ENCODE results near the gene TPCN2. TPM values are rescaled to one million over a fixed set of nuclear protein-coding genes. Genes with fewer than 3 reads are reported as not detected.

The TPCN2 gene
- total RNA-seq, 4 donors from 2014 or later: 5.6 to 54.6 (median 17.7) TPM

DNA sequence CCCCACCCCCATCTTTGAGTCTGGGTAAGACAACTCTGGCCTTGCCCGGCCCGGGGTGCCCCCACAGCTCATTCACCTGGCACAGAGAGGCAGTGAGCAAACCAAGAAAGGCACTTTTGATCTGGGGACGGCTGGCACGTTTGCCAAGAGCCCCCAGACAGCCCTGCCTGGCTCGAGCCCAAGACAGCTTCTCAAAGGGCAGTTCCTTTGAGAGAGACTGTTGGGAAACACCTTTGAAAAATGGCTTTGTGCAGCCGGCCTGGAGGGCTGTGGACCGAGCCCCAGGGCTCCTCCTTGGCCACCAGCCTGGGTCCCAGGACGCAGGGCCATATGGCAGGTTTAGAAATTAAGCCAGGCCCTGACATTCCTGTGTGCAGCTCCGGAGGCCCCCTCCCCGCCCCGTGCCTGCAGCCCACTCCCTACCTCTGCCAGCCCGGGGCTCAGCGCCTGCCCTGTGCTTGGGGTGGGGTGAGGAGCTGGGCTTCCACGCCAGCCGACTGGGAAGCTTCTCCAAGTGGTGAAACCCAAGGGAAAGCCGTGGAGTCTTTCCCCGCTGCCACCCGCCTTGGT, 56.8 kb downstream of the TPCN2 start:
- DNase-seq: no peak
- no peaks in the 10 kb centered on the region for H3K27me3 ChIP-seq
- no peaks in the 10 kb centered on the region for H3K36me3 ChIP-seq
- H3K4me1 ChIP-seq: no peaks in the 10 kb centered on the region
- H3K9me3 ChIP-seq: no peaks in the 10 kb centered on the region
- no peak overlapping the region for H3K4me3 ChIP-seq
- intact Hi-C loops (cut with DNase I; ENCODE audit: low total_unique reads): no loop called here
- H3K27ac ChIP-seq: no peak overlapping the region
- no peak for TF ChIP-seq POLR2A (IDR thresholded peaks at IDR 0.05)
- TF ChIP-seq, protein P1, sequence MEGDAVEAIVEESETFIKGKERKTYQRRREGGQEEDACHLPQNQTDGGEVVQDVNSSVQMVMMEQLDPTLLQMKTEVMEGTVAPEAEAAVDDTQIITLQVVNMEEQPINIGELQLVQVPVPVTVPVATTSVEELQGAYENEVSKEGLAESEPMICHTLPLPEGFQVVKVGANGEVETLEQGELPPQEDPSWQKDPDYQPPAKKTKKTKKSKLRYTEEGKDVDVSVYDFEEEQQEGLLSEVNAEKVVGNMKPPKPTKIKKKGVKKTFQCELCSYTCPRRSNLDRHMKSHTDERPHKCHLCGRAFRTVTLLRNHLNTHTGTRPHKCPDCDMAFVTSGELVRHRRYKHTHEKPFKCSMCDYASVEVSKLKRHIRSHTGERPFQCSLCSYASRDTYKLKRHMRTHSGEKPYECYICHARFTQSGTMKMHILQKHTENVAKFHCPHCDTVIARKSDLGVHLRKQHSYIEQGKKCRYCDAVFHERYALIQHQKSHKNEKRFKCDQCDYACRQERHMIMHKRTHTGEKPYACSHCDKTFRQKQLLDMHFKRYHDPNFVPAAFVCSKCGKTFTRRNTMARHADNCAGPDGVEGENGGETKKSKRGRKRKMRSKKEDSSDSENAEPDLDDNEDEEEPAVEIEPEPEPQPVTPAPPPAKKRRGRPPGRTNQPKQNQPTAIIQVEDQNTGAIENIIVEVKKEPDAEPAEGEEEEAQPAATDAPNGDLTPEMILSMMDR (IDR thresholded peaks at IDR 0.05): no peak

DNA sequence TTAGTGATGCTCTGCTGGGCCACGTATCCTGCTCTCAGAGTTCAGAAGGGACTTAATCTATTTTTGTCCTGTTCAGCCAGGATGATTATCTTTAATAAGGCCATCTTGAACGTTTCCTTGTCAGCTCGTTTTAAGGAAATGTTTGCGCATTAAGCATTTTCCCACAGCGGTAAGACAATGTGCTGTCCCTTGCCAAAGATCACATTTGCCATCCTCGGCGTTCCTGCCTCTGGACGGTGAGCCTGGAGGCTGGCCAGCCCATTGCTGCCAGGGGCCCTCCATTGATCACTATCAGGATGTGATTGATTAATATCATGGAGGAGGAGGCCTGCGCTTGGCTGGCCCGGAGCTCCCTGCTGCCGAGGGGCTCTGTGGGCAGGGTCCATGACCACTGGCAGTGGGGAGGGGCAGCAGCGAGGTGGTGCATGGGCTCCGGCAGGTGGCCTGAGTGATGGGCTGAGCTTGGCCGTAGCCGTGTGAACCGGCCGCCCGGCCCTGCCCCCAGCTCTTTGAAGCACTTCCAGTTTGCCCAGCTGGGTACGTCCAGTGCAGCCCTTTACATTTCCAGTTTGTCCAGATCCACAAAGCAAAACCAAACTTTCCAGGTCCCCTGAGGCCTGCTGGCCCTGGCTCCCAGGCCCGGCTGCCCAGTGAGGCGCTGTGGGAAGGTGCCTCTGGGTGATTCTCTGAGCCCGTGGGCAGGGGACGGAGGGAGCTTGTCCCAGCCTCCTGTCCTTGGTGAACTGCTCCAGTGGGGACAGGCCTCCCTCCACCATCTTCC, 57.5 kb downstream of the TPCN2 start:
- no peaks in the 10 kb centered on the region for H3K4me1 ChIP-seq
- no peak for DNase-seq
- no peaks in the 10 kb centered on the region for H3K36me3 ChIP-seq
- intact Hi-C loops (cut with DNase I; ENCODE audit: low total_unique reads): no loop called here
- no peaks in the 10 kb centered on the region for H3K9me3 ChIP-seq
- H3K4me3 ChIP-seq: no peak overlapping the region
- H3K27me3 ChIP-seq: no peaks in the 10 kb centered on the region
- H3K27ac ChIP-seq: no peak overlapping the region
- TF ChIP-seq, protein P1 (IDR thresholded peaks at IDR 0.05): no peak
- no peak for TF ChIP-seq POLR2A (IDR thresholded peaks at IDR 0.05)

DNA sequence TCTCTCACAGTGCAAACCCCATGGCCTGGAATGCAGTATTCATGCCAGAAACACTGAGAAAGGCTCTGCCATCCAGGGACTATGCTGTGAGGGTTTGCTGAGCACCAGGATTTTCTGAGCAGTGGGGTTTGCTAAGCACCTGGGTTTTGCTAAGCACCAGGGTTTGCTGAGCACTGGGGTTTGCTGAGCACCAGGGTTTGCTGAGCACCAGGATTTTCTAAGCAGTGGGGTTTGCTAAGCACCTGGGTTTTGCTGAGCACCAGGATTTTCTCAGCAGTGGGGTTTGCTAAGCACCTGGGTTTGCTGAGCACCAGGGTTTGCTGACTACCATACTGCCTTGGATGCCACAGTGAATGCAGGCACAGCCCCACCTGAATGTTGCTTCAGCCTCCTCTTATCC, 58.7 kb downstream of the TPCN2 start:
- intact Hi-C loops (cut with DNase I; ENCODE audit: low total_unique reads): no loop called here
- Histone ChIP-seq H3K4me3 (no peak overlapping the region), H3K27ac (no peak overlapping the region), H3K27me3 (no peaks in the 10 kb centered on the region), H3K9me3 (no peaks in the 10 kb centered on the region), H3K4me1 (no peaks in the 10 kb centered on the region), H3K36me3 (no peaks in the 10 kb centered on the region)
- no peak for DNase-seq
- TF ChIP-seq, protein P1 (IDR thresholded peaks at IDR 0.05): no peak
- no peak for TF ChIP-seq POLR2A (IDR thresholded peaks at IDR 0.05)

DNA sequence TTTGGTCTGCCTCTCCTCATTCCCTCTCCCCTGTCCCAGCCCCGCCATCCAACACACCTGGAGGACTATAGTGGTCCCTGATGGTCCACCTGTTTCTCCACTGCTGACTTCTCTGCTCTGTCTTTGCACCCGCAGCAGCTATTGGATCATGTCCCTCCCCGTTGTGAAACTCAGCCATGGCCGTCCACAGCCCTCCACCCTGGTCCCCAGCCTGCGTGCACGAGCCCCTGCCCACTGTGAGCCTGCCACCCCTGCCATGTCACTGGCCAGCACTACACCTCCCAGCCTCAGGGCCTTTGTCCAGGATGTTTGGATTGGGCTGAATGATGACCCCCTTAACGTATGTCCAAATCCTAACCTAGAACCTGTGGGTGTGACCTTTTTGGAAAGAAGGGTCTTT, 59.3 kb downstream of the TPCN2 start:
- Histone ChIP-seq H3K4me3 (no peak overlapping the region), H3K27ac (no peak overlapping the region), H3K27me3 (no peaks in the 10 kb centered on the region), H3K4me1 (no peaks in the 10 kb centered on the region), H3K9me3 (no peaks in the 10 kb centered on the region), H3K36me3 (no peaks in the 10 kb centered on the region)
- intact Hi-C loops (cut with DNase I; ENCODE audit: low total_unique reads): no loop called here
- no peak for DNase-seq
- TF ChIP-seq, protein P1 (IDR thresholded peaks at IDR 0.05): no peak
- TF ChIP-seq POLR2A (IDR thresholded peaks at IDR 0.05): no peak

DNA sequence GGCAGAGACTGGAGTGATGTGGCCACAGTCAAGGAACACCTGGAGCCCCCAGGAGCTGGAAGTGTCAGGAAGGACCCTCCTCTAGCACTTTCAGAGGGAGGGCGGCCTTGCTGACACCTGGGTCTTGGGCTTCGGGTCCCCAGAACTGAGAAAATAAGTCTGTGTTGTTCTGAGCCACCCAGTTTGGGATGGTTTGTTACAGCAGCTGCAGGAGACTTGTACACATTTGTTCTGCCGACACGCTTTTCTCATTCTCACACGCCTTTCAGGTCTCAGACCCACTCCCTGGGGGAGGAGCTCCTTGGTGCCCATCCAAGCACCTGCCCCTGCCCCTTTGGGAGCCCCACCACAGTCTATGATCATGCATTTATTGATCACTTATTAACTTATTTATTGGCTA, 59.8 kb downstream of the TPCN2 start:
- Histone ChIP-seq H3K4me1 (no peaks in the 10 kb centered on the region), H3K4me3 (no peak overlapping the region), H3K27me3 (no peaks in the 10 kb centered on the region), H3K36me3 (no peaks in the 10 kb centered on the region), H3K9me3 (no peaks in the 10 kb centered on the region), H3K27ac (no peak overlapping the region)
- TF ChIP-seq, protein P1 (IDR thresholded peaks at IDR 0.05): no peak
- no peak for TF ChIP-seq POLR2A (IDR thresholded peaks at IDR 0.05)
- no peak for DNase-seq
- intact Hi-C loops (cut with DNase I; ENCODE audit: low total_unique reads): no loop called here
